HG02840 (cell line): Measurements from ENCODE around the gene SYP.

Experiments
- ATAC-seq: cut with Tn5 transposase; IDR thresholded peaks from one replicate; pipeline ENCODE4 v1.9.1; 2021; ENCODE audit warnings: mild to moderate bottlenecking, moderate library complexity, moderate number of reproducible peaks; ENCODE audit not compliant: unreplicated experiment, low FRiP score

Gene SYP

GRCh38 chrX:49225858-49226257 is 25.9 kb upstream of the SYP start:
- ATAC-seq, result no peak

- ATAC-seq, result no peak
These were observed 21.9 kb upstream of the SYP start for GRCh38 chrX:49221868-49222267.

- ATAC-seq, result no peak
These were observed 20.1 kb upstream of the SYP start for GRCh38 chrX:49220100-49220499.

- no peak for ATAC-seq
These were observed 15.1 kb upstream of the SYP start for GRCh38 chrX:49214996-49215526.

GRCh38 chrX:49214416-49214815 is 14.4 kb upstream of the SYP start:
- no peak for ATAC-seq

GRCh38 chrX:49212861-49213260 is 12.9 kb upstream of the SYP start:
- ATAC-seq, result no peak

- no peak for ATAC-seq
These were observed 12.2 kb upstream of the SYP start for GRCh38 chrX:49212209-49212608.

GRCh38 chrX:49211074-49211473 is 11.1 kb upstream of the SYP start:
- no peak for ATAC-seq

- no peak for ATAC-seq
These were observed 10.4 kb upstream of the SYP start for GRCh38 chrX:49210406-49210805.

GRCh38 chrX:49209434-49210251 is 9.7 kb upstream of the SYP start:
- no peak for ATAC-seq

GRCh38 chrX:49208399-49208798 is 8.4 kb upstream of the SYP start:
- ATAC-seq, result no peak

- ATAC-seq, result no peak
These were observed 6.5 kb upstream of the SYP start for GRCh38 chrX:49206543-49206942.

GRCh38 chrX:49205443-49205842 is 5.5 kb upstream of the SYP start:
- ATAC-seq, result no peak

- ATAC-seq, result no peak
These were observed 4.7 kb upstream of the SYP start for GRCh38 chrX:49204709-49205108.

GRCh38 chrX:49204017-49204416 is 4.0 kb upstream of the SYP start:
- ATAC-seq, result no peak

- ATAC-seq, result no peak
These were observed 3.5 kb upstream of the SYP start for GRCh38 chrX:49203536-49203935.

GRCh38 chrX:49202022-49202421 is 2.0 kb upstream of the SYP start:
- no peak for ATAC-seq

GRCh38 chrX:49199315-49199595 is 738 bp downstream of the SYP start:
- ATAC-seq, result no peak

GRCh38 chrX:49198540-49199314 is 1.3 kb downstream of the SYP start:
- no peak for ATAC-seq

- no peak for ATAC-seq
These were observed 2.4 kb downstream of the SYP start for GRCh38 chrX:49197543-49198087.

GRCh38 chrX:49193542-49193964 is 6.4 kb downstream of the SYP start:
- ATAC-seq, result no peak
